Keratinocyte (primary cell): ENCODE data around the gene HERC5. TPM values are rescaled to one million over a fixed set of nuclear protein-coding genes. Genes with fewer than 3 reads are reported as not detected.

Source experiments
- DNase-seq: peaks from one replicate; pipeline ENCODE4 v3.0.0-alpha.2; 2011; ENCODE audit warnings: low read depth, missing footprints, low spot score
- FAIRE-seq: peaks from 2 replicates; lab custom pipeline; 2011; peaks lifted over from hg19 to GRCh38; lab: Jason Lieb, UNC
- H2AFZ ChIP-seq: 2 replicates; pipeline ENCODE4 v1.6.0; 2012; ENCODE audit warnings: low read length, control low read depth, inconsistent platforms; ENCODE audit not compliant: control insufficient read depth
- H3K27ac ChIP-seq: 2 replicates; pipeline ENCODE4 v1.5.1; 2011; ENCODE audit warnings: low read length; ENCODE audit not compliant: control insufficient read depth, insufficient read depth
- H3K27me3 ChIP-seq: 3 replicates; pipeline ENCODE4 v1.6.0; 2011; ENCODE audit warnings: low read length; ENCODE audit not compliant: control insufficient read depth, insufficient read depth; ENCODE audit errors: extremely low read depth
- H3K36me3 ChIP-seq, 2 experiments: 2 replicates in 1 of 2; 3 replicates in 1 of 2; pipeline ENCODE4 v1.5.1; 2011; ENCODE audit warnings: low read length in 2 of 2, mild to moderate bottlenecking in 1 of 2; ENCODE audit not compliant: control insufficient read depth in 2 of 2, insufficient read depth in 2 of 2; ENCODE audit errors: extremely low read depth in 1 of 2
- H3K4me1 ChIP-seq: 3 replicates; pipeline ENCODE4 v1.5.1; 2011; ENCODE audit warnings: low read length; ENCODE audit not compliant: control insufficient read depth, insufficient read depth; ENCODE audit errors: extremely low read depth
- H3K4me2 ChIP-seq: 3 replicates; pipeline ENCODE4 v1.6.0; 2011; ENCODE audit warnings: low read depth, low read length; ENCODE audit not compliant: control insufficient read depth, insufficient read depth; ENCODE audit errors: extremely low read depth
- H3K4me3 ChIP-seq, 3 experiments: fragments of 200-600 bp in 1 of 3; sonication (generic) in 1 of 3; 2 replicates in 2 of 3; 3 replicates in 1 of 3; pipeline ENCODE4 v1.5.1; 2011 to 2016; ENCODE audit warnings: low read length in 3 of 3, mild to moderate bottlenecking in 3 of 3, control low read depth in 2 of 3, inconsistent platforms in 1 of 3, low read depth in 1 of 3, mixed read lengths in 1 of 3, mixed run types in 1 of 3, moderate library complexity in 1 of 3; ENCODE audit not compliant: control insufficient read depth in 2 of 3, insufficient read depth in 2 of 3; ENCODE audit errors: extremely low read depth in 1 of 3
- H3K79me2 ChIP-seq: 2 replicates; pipeline ENCODE4 v1.6.0; 2012; ENCODE audit warnings: low read length; ENCODE audit not compliant: control insufficient read depth, insufficient read depth
- H3K9ac ChIP-seq: 3 replicates; pipeline ENCODE4 v1.6.0; 2011; ENCODE audit warnings: low read length; ENCODE audit not compliant: control insufficient read depth, insufficient read depth; ENCODE audit errors: extremely low read depth
- H3K9me1 ChIP-seq: 3 replicates; pipeline ENCODE4 v1.6.0; 2011; ENCODE audit warnings: low read length; ENCODE audit not compliant: control insufficient read depth, insufficient read depth; ENCODE audit errors: extremely low read depth
- H3K9me3 ChIP-seq: 2 replicates; pipeline ENCODE4 v1.5.1; 2012; ENCODE audit warnings: low read depth, low read length; ENCODE audit not compliant: control insufficient read depth
- H4K20me1 ChIP-seq: 3 replicates; pipeline ENCODE4 v1.6.0; 2011; ENCODE audit warnings: low read length; ENCODE audit not compliant: control insufficient read depth, insufficient read depth; ENCODE audit errors: extremely low read depth
- CTCF ChIP-seq, 3 experiments: IDR thresholded peaks in 1 of 3; conservative IDR thresholded peaks in 1 of 3; optimal IDR thresholded peaks in 1 of 3; 2 replicates in 2 of 3; 3 replicates in 1 of 3; pipeline versions ENCODE3 to v1.5.1; 2011; ENCODE audit warnings: low read length in 3 of 3, mild to moderate bottlenecking in 3 of 3, moderate library complexity in 2 of 3, control low read depth in 1 of 3, inconsistent platforms in 1 of 3; ENCODE audit not compliant: insufficient read depth in 2 of 3; ENCODE audit errors: extremely low read depth in 1 of 3
- EZH2 ChIP-seq: IDR thresholded peaks from one replicate; pipeline ENCODE4 v1.6.1; 2012; ENCODE audit warnings: inconsistent platforms, mild to moderate bottlenecking, low read length, moderate library complexity
- dilution Hi-C: fragments of 300-500 bp; cut with MboI; formaldehyde crosslinking; loops from one replicate; pipeline ENCODE4 v1.7.0; 2020; ENCODE audit warnings: low sequenced_read_pairs; ENCODE audit not compliant: extremely low pct_ligation_motif_present
- polyA plus RNA-seq, 5 experiments: library from polyadenylated mRNA; depleted of rRNA in 3 of 5; stranded (reverse) in 3 of 5; stranded (forward) in 1 of 5; unstranded in 1 of 5; fragments of >200 nt; gene quantifications; 1 replicate in 1 of 5; 2 replicates in 3 of 5; 3 replicates in 1 of 5; pipeline versions ENCODE4 v1.2.1 to v1.2.3, GENCODE V29; 2011 to 2012; ENCODE audit warnings: missing spikeins in 2 of 5, low read depth in 1 of 5, low replicate concordance in 1 of 5

HERC5 gene
- polyA plus RNA-seq, 1 donor (not counting 4 experiments of a cell fraction or from before 2014, with no cell fraction given) = 3.4 TPM

GRCh38 chr4:88533937-88534750 is 77.2 kb downstream of the HERC5 start:
- Histone ChIP-seq H3K9me3 (no peaks in the 10 kb centered on the region), H3K4me2 (peak overlapping the region; percentile 92), H3K27me3 (no peaks in the 10 kb centered on the region), H3K36me3 (no peaks in the 10 kb centered on the region), H3K9me1 (no peaks in the 10 kb centered on the region), H2AFZ (peak overlapping the region; percentile 33), H3K4me1 (peaks cover 40% of the 10 kb centered on the region), H3K27ac (peak overlapping the region; percentile 99), H3K4me3 (peak overlapping the region in 2 of 3 experiments; percentile 62 to 74), H3K9ac (peak overlapping the region; percentile 79), H4K20me1 (no peaks in the 10 kb centered on the region), H3K79me2 (peaks cover 33% of the 10 kb centered on the region)
- TF ChIP-seq EZH2 (no peak), CTCF (optimal IDR thresholded peaks at IDR 0.05 in 1 of 3, IDR thresholded peaks at IDR 0.05 in 1 of 3, conservative IDR thresholded peaks at IDR 0.05 in 1 of 3; ENCODE audit: extremely low read depth in 1 of 3, insufficient read depth in 2 of 3, low read length in 3 of 3) (no peak)
- dilution Hi-C loops = no loop called here
- DNase-seq (peak; percentile 62), FAIRE-seq (peak; percentile 95)

- TF ChIP-seq EZH2 (no peak), CTCF (optimal IDR thresholded peaks at IDR 0.05 in 1 of 3, IDR thresholded peaks at IDR 0.05 in 1 of 3, conservative IDR thresholded peaks at IDR 0.05 in 1 of 3; ENCODE audit: extremely low read depth in 1 of 3, insufficient read depth in 2 of 3, low read length in 3 of 3) (no peak)
- no peaks in the 10 kb centered on the region for H3K36me3 ChIP-seq
- peaks cover 40% of the 10 kb centered on the region for H3K4me1 ChIP-seq
- no peaks in the 10 kb centered on the region for H3K27me3 ChIP-seq
- H3K79me2 ChIP-seq = peaks cover 25% of the 10 kb centered on the region
- peak overlapping the region; percentile 99 for H3K27ac ChIP-seq
- no peaks in the 10 kb centered on the region for H3K9me3 ChIP-seq
- H3K9me1 ChIP-seq = no peaks in the 10 kb centered on the region
- no peak overlapping the region for H2AFZ ChIP-seq
- no peaks in the 10 kb centered on the region for H4K20me1 ChIP-seq
- dilution Hi-C loops = no loop called here
- peak overlapping the region; percentile 79 for H3K9ac ChIP-seq
- H3K4me3 ChIP-seq = peak overlapping the region in 1 of 3 experiments; percentile 64
- FAIRE-seq (no peak), DNase-seq (no peak)
- H3K4me2 ChIP-seq = peak overlapping the region; percentile 92
Measured at GRCh38 chr4:88535090-88535755, 78.3 kb downstream of the HERC5 start.
